ENCODE results near the gene FANCG. TPM values are rescaled to one million over a fixed set of nuclear protein-coding genes. Genes with fewer than 3 reads are reported as not detected.

FANCG gene
- total and polyA plus RNA-seq, 4 donors: 3.6 to 17.8 (median 12.5) TPM

- H3K4me3 ChIP-seq (ENCODE audit: low read length in 2 of 2): no peak overlapping the region
- intact Hi-C loops (cut with DNase I): no loop called here
- H3K36me3 ChIP-seq (ENCODE audit: control insufficient read depth in 1 of 2, insufficient read depth in 2 of 2, low read length in 1 of 2): peaks cover 31 to 49% of the 10 kb centered on the region in 2 donors
- no peak overlapping the region for H3K27ac ChIP-seq (ENCODE audit: low read depth in 1 of 2, low read length in 2 of 2)
- DNase-seq (no peak), ATAC-seq (ENCODE audit: low FRiP score) (no peak)
- H3K4me1 ChIP-seq (ENCODE audit: control insufficient read depth in 1 of 2, insufficient read depth in 2 of 2, low read length in 2 of 2): no peaks in the 10 kb centered on the region
- WGBS, 2 donors: 91 to 93% methylated on average over 10 of the region's 10 CpGs
- no peaks in the 10 kb centered on the region for H3K27me3 ChIP-seq (ENCODE audit: control insufficient read depth in 1 of 2, insufficient read depth in 2 of 2, low read length in 1 of 2)
- H3K9me3 ChIP-seq (ENCODE audit: control insufficient read depth, low read length): no peaks in the 10 kb centered on the region
Measured at GRCh38 chr9:35059438-35059837, 20.3 kb downstream of the FANCG start.

DNA sequence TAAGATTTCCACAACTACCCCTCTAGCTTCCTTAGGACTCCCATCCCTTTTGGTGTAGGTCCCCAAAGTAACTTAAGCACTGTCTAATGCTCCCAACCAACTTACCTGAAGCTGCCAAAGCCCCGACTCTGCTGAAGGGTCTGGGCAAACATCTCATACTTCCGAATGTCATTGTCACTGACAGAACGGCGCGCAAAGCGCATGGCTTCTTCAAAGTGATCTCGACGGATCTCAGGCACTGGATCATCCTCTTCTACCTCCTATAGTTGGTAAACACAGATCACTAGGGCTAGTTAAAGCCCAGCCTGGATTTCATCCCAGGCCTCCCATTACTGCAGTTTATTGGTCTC lies 22.5 kb downstream of the FANCG start:
- no peaks in the 10 kb centered on the region for H3K9me3 ChIP-seq (ENCODE audit: control insufficient read depth, low read length)
- ATAC-seq (ENCODE audit: low FRiP score) (no peak), DNase-seq (no peak)
- H3K4me1 ChIP-seq (ENCODE audit: control insufficient read depth in 1 of 2, insufficient read depth in 2 of 2, low read length in 2 of 2): no peaks in the 10 kb centered on the region
- no peak overlapping the region for H3K4me3 ChIP-seq (ENCODE audit: low read length in 2 of 2)
- intact Hi-C loops (cut with DNase I): no loop called here
- WGBS, 2 donors: 97% methylated on average over 8 of the region's 8 CpGs
- peaks cover 16 to 34% of the 10 kb centered on the region in 2 donors for H3K36me3 ChIP-seq (ENCODE audit: control insufficient read depth in 1 of 2, insufficient read depth in 2 of 2, low read length in 1 of 2)
- no peak overlapping the region for H3K27ac ChIP-seq (ENCODE audit: low read depth in 1 of 2, low read length in 2 of 2)
- no peaks in the 10 kb centered on the region for H3K27me3 ChIP-seq (ENCODE audit: control insufficient read depth in 1 of 2, insufficient read depth in 2 of 2, low read length in 1 of 2)

DNA sequence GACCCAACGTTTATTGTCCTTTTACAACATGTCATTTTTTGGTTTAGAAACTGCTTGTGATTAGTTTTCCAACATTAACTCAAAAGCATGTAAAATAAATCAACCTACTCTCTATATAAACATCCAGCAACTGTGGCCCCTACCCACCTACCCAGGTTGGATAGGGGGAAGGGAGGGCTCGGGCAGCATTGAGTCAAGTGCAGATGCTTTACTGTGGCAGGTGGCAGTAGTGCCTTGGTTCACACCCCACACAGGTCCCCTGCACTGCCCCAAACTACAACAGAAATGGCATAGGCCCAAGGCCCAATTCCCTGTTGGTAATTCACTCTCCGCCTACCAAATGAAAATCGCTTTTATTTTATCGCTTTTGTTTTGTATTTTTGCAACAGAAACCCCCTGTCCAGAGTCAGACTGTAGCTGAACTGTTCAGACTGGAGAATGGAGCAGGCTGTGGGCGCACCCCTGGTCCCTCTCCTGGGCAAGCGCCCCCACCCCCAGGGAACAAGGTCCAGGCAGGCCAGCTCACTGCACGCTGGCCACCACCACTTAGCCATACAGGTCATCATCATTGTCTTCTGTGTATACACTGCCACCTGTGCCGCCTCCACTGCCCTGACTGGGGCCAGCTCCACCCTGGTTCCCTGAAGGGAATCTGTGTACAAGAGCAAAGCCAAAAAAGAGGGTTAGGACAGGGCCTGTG lies 23.0 kb downstream of the FANCG start:
- ATAC-seq (ENCODE audit: low FRiP score) (peak; percentile 26), DNase-seq (no peak)
- WGBS, 2 donors: 91% methylated on average over 9 of the region's 9 CpGs
- H3K36me3 ChIP-seq (ENCODE audit: control insufficient read depth in 1 of 2, insufficient read depth in 2 of 2, low read length in 1 of 2): peaks cover 15 to 31% of the 10 kb centered on the region in 2 donors
- H3K4me3 ChIP-seq (ENCODE audit: low read length in 2 of 2): no peak overlapping the region
- no peaks in the 10 kb centered on the region for H3K9me3 ChIP-seq (ENCODE audit: control insufficient read depth, low read length)
- no peak overlapping the region for H3K27ac ChIP-seq (ENCODE audit: low read depth in 1 of 2, low read length in 2 of 2)
- no peaks in the 10 kb centered on the region for H3K4me1 ChIP-seq (ENCODE audit: control insufficient read depth in 1 of 2, insufficient read depth in 2 of 2, low read length in 2 of 2)
- H3K27me3 ChIP-seq (ENCODE audit: control insufficient read depth in 1 of 2, insufficient read depth in 2 of 2, low read length in 1 of 2): no peaks in the 10 kb centered on the region
- intact Hi-C loops (cut with DNase I): no loop called here

GRCh38 chr9:35054871-35055644 lies 24.7 kb downstream of the FANCG start:
- intact Hi-C loops (cut with DNase I): loop anchor here in 1 of 2 donors (5.0 kb wide), 1 partner anchor 158 kb away; a partner anchor contains a TSS
- Histone ChIP-seq H3K4me1 (ENCODE audit: control insufficient read depth in 1 of 2, insufficient read depth in 2 of 2, low read length in 2 of 2) (no peaks in the 10 kb centered on the region), H3K27ac (ENCODE audit: low read depth in 1 of 2, low read length in 2 of 2) (no peak overlapping the region), H3K4me3 (ENCODE audit: low read length in 2 of 2) (no peak overlapping the region), H3K27me3 (ENCODE audit: control insufficient read depth in 1 of 2, insufficient read depth in 2 of 2, low read length in 1 of 2) (no peaks in the 10 kb centered on the region), H3K36me3 (ENCODE audit: control insufficient read depth in 1 of 2, insufficient read depth in 2 of 2, low read length in 1 of 2) (peaks cover 5 to 16% of the 10 kb centered on the region in 2 donors), H3K9me3 (ENCODE audit: control insufficient read depth, low read length) (no peaks in the 10 kb centered on the region)
- DNase-seq (no peak), ATAC-seq (ENCODE audit: low FRiP score) (no peak)
- 94% methylated on average over 14 of the region's 14 CpGs for WGBS, 2 donors

- H3K36me3 ChIP-seq (ENCODE audit: control insufficient read depth in 1 of 2, insufficient read depth in 2 of 2, low read length in 1 of 2): peaks cover 5 to 13% of the 10 kb centered on the region in 2 donors
- DNase-seq (no peak), ATAC-seq (ENCODE audit: low FRiP score) (no peak)
- no peak overlapping the region for H3K4me3 ChIP-seq (ENCODE audit: low read length in 2 of 2)
- WGBS, 2 donors: 56 to 79% methylated on average over 5 of the region's 5 CpGs
- no peaks in the 10 kb centered on the region for H3K9me3 ChIP-seq (ENCODE audit: control insufficient read depth, low read length)
- no peaks in the 10 kb centered on the region for H3K27me3 ChIP-seq (ENCODE audit: control insufficient read depth in 1 of 2, insufficient read depth in 2 of 2, low read length in 1 of 2)
- H3K4me1 ChIP-seq (ENCODE audit: control insufficient read depth in 1 of 2, insufficient read depth in 2 of 2, low read length in 2 of 2): no peaks in the 10 kb centered on the region
- intact Hi-C loops (cut with DNase I): loop anchor here in 1 of 2 donors (5.0 kb wide), 1 partner anchor 157 kb away; a partner anchor contains a TSS
- no peak overlapping the region for H3K27ac ChIP-seq (ENCODE audit: low read depth in 1 of 2, low read length in 2 of 2)
Measured at GRCh38 chr9:35054185-35054835, 25.4 kb downstream of the FANCG start.

GRCh38 chr9:35051069-35051967 lies 28.4 kb downstream of the FANCG start:
- H3K4me1 ChIP-seq (ENCODE audit: control insufficient read depth in 1 of 2, insufficient read depth in 2 of 2, low read length in 2 of 2): no peaks in the 10 kb centered on the region
- no peaks in the 10 kb centered on the region for H3K27me3 ChIP-seq (ENCODE audit: control insufficient read depth in 1 of 2, insufficient read depth in 2 of 2, low read length in 1 of 2)
- H3K27ac ChIP-seq (ENCODE audit: low read depth in 1 of 2, low read length in 2 of 2): no peak overlapping the region
- no peak overlapping the region for H3K4me3 ChIP-seq (ENCODE audit: low read length in 2 of 2)
- WGBS, 2 donors: 75 to 78% methylated on average over 7 of the region's 7 CpGs
- no peaks in the 10 kb centered on the region for H3K9me3 ChIP-seq (ENCODE audit: control insufficient read depth, low read length)
- DNase-seq: no peak
- no peaks in the 10 kb centered on the region for H3K36me3 ChIP-seq (ENCODE audit: control insufficient read depth in 1 of 2, insufficient read depth in 2 of 2, low read length in 1 of 2)
- intact Hi-C loops (cut with DNase I): loop anchor here in 1 of 2 donors (5.0 kb wide), 1 partner anchor 154 kb away; a partner anchor contains a TSS
- no peak for ATAC-seq (ENCODE audit: low FRiP score)

DNA sequence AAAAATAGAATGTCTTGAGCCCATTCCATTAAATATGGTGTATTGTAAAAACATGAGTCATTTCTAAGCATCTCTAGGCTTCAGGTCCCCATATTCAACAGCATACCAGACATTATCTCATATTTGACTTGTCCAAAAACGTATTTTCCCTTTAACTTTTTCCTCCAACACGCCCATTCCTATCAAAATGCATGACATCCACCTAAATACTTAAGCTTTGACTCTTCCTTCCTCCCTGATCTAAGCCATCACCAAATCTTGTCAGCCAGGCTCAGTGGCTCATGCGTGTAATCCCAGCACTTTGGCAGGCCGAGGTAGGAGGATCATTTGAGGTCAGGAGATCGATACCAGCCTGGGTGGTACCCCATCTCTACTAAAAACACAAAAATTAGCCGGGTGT lies 31.2 kb downstream of the FANCG start:
- Histone ChIP-seq H3K4me1 (ENCODE audit: control insufficient read depth in 1 of 2, insufficient read depth in 2 of 2, low read length in 2 of 2) (no peaks in the 10 kb centered on the region), H3K27me3 (ENCODE audit: control insufficient read depth in 1 of 2, insufficient read depth in 2 of 2, low read length in 1 of 2) (no peaks in the 10 kb centered on the region), H3K36me3 (ENCODE audit: control insufficient read depth in 1 of 2, insufficient read depth in 2 of 2, low read length in 1 of 2) (no peaks in the 10 kb centered on the region), H3K4me3 (ENCODE audit: low read length in 2 of 2) (no peak overlapping the region), H3K9me3 (ENCODE audit: control insufficient read depth, low read length) (no peaks in the 10 kb centered on the region), H3K27ac (ENCODE audit: low read depth in 1 of 2, low read length in 2 of 2) (no peak overlapping the region)
- whole genome bisulfite sequencing, 2 donors: 80 to 90% methylated on average over 6 of the region's 6 CpGs
- DNase-seq: no peak
- ATAC-seq (ENCODE audit: low FRiP score): no peak
- intact Hi-C loops (cut with DNase I): no loop called here

GRCh38 chr9:35044071-35044470 lies 35.7 kb downstream of the FANCG start:
- peaks cover 0 to 4% of the 10 kb centered on the region in 2 donors for H3K36me3 ChIP-seq (ENCODE audit: control insufficient read depth in 1 of 2, insufficient read depth in 2 of 2, low read length in 1 of 2)
- intact Hi-C loops (cut with DNase I): no loop called here
- H3K27me3 ChIP-seq (ENCODE audit: control insufficient read depth in 1 of 2, insufficient read depth in 2 of 2, low read length in 1 of 2): no peaks in the 10 kb centered on the region
- DNase-seq (no peak), ATAC-seq (ENCODE audit: low FRiP score) (no peak)
- no peak overlapping the region for H3K27ac ChIP-seq (ENCODE audit: low read depth in 1 of 2, low read length in 2 of 2)
- WGBS, 2 donors: 54 to 58% methylated on average over 3 of the region's 3 CpGs
- no peaks in the 10 kb centered on the region for H3K9me3 ChIP-seq (ENCODE audit: control insufficient read depth, low read length)
- no peaks in the 10 kb centered on the region for H3K4me1 ChIP-seq (ENCODE audit: control insufficient read depth in 1 of 2, insufficient read depth in 2 of 2, low read length in 2 of 2)
- no peak overlapping the region for H3K4me3 ChIP-seq (ENCODE audit: low read length in 2 of 2)

All from aorta (tissue), 5 donors.